ENCODE data around the gene MAML2. TPM values are rescaled to one million over a fixed set of nuclear protein-coding genes. Genes with fewer than 3 reads are reported as not detected.

Gene MAML2
- polyA plus RNA-seq, 3 donors: 0.57 to 7.6 (median 1.2) TPM

- Histone ChIP-seq H3K9me3 (replicated peaks in 1 of 2; ENCODE audit: control insufficient read depth in 1 of 2, insufficient read depth in 1 of 2, low read length in 2 of 2) (no peaks in the 10 kb centered on the region), H3K79me2 (ENCODE audit: insufficient read depth, low read length) (no peaks in the 10 kb centered on the region), H3K27me3 (ENCODE audit: control insufficient read depth in 2 of 2, insufficient read depth in 2 of 2, low read length in 2 of 2) (no peaks in the 10 kb centered on the region), H4K20me1 (ENCODE audit: insufficient read depth, low read length) (peaks cover 9% of the 10 kb centered on the region), H3K27ac (ENCODE audit: low read depth in 1 of 2, low read length in 2 of 2) (no peak overlapping the region), H3K4me3 (replicated peaks in 1 of 3; ENCODE audit: low read depth in 2 of 3, low read length in 3 of 3) (no peak overlapping the region), H3K9ac (ENCODE audit: insufficient read depth, low read length, poor library complexity, severe bottlenecking) (no peak overlapping the region), H3K4me2 (replicated peaks; ENCODE audit: extremely low read depth, low read length, poor library complexity, severe bottlenecking) (no peak overlapping the region), H2AFZ (ENCODE audit: insufficient read depth, low read depth, low read length, poor library complexity, severe bottlenecking) (no peak overlapping the region), H3K36me3 (replicated peaks in 1 of 2; ENCODE audit: control insufficient read depth in 1 of 2, insufficient read depth in 2 of 2, low read length in 2 of 2) (no peaks in the 10 kb centered on the region), H3K4me1 (ENCODE audit: control insufficient read depth in 1 of 2, insufficient read depth in 2 of 2, low read length in 2 of 2) (no peaks in the 10 kb centered on the region)
- H3K4me3 Mint-ChIP-seq: no peak overlapping the region
- H3K36me3 Mint-ChIP-seq: peaks cover 3 to 4% of the 10 kb centered on the region in 2 donors
- peaks cover 0 to 1% (median 0%) of the 10 kb centered on the region in 7 donors for H3K9me3 Mint-ChIP-seq
- peaks cover 7% of the 10 kb centered on the region for H3K4me1 Mint-ChIP-seq
- intact Hi-C loops (cut with micrococcal nuclease): no loop called here
- 98% methylated on average over 5 of the region's 7 CpGs for WGBS (ENCODE audit: insufficient coverage)
- no peak overlapping the region for H3K27ac Mint-ChIP-seq
- no peak for DNase-seq
- H3K27me3 Mint-ChIP-seq (ENCODE audit: low read depth in 3 of 3): no peaks in the 10 kb centered on the region
- TF ChIP-seq, protein P1, sequence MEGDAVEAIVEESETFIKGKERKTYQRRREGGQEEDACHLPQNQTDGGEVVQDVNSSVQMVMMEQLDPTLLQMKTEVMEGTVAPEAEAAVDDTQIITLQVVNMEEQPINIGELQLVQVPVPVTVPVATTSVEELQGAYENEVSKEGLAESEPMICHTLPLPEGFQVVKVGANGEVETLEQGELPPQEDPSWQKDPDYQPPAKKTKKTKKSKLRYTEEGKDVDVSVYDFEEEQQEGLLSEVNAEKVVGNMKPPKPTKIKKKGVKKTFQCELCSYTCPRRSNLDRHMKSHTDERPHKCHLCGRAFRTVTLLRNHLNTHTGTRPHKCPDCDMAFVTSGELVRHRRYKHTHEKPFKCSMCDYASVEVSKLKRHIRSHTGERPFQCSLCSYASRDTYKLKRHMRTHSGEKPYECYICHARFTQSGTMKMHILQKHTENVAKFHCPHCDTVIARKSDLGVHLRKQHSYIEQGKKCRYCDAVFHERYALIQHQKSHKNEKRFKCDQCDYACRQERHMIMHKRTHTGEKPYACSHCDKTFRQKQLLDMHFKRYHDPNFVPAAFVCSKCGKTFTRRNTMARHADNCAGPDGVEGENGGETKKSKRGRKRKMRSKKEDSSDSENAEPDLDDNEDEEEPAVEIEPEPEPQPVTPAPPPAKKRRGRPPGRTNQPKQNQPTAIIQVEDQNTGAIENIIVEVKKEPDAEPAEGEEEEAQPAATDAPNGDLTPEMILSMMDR (IDR thresholded peaks at IDR 0.05): no peak
Observed at GRCh38 chr11:96072592-96072991, 270.4 kb downstream of the MAML2 start.

DNA sequence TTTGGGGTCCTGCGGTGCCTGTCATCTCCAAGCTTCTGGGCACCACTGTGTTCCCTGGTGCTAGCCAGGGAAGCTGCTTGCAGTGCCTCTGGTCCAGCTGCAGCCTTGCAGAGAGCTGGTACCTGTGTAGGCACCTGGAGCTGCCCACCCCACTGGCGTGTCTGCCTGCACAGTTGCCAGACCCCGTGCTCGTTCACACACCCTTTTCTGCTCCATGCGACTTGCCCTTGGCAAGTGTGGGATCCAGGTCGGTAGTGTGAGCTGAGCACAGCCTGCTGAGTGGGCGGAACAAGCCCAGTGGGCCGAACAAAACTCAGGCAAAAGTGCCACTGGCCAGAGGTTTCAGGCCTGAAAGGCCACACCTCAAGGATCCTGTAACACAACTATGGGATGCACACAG lies 272.5 kb downstream of the MAML2 start:
- WGBS (ENCODE audit: insufficient coverage): 95% methylated on average over 8 of the region's 8 CpGs
- Mint-ChIP-seq H3K9me3 (peaks cover 0 to 2% (median 0%) of the 10 kb centered on the region in 7 donors), H3K4me1 (peaks cover 2% of the 10 kb centered on the region), H3K4me3 (no peak overlapping the region), H3K27me3 (ENCODE audit: low read depth in 3 of 3) (no peaks in the 10 kb centered on the region), H3K27ac (no peak overlapping the region), H3K36me3 (peaks cover 3 to 4% of the 10 kb centered on the region in 2 donors)
- Histone ChIP-seq H2AFZ (ENCODE audit: insufficient read depth, low read depth, low read length, poor library complexity, severe bottlenecking) (no peak overlapping the region), H3K9me3 (replicated peaks in 1 of 2; ENCODE audit: control insufficient read depth in 1 of 2, insufficient read depth in 1 of 2, low read length in 2 of 2) (no peaks in the 10 kb centered on the region), H3K27ac (ENCODE audit: low read depth in 1 of 2, low read length in 2 of 2) (no peak overlapping the region), H3K9ac (ENCODE audit: insufficient read depth, low read length, poor library complexity, severe bottlenecking) (no peak overlapping the region), H3K4me3 (replicated peaks in 1 of 3; ENCODE audit: low read depth in 2 of 3, low read length in 3 of 3) (no peak overlapping the region), H3K79me2 (ENCODE audit: insufficient read depth, low read length) (no peaks in the 10 kb centered on the region), H4K20me1 (ENCODE audit: insufficient read depth, low read length) (peaks cover 10% of the 10 kb centered on the region), H3K4me2 (replicated peaks; ENCODE audit: extremely low read depth, low read length, poor library complexity, severe bottlenecking) (no peak overlapping the region), H3K27me3 (ENCODE audit: control insufficient read depth in 2 of 2, insufficient read depth in 2 of 2, low read length in 2 of 2) (no peaks in the 10 kb centered on the region), H3K4me1 (ENCODE audit: control insufficient read depth in 1 of 2, insufficient read depth in 2 of 2, low read length in 2 of 2) (no peaks in the 10 kb centered on the region), H3K36me3 (replicated peaks in 1 of 2; ENCODE audit: control insufficient read depth in 1 of 2, insufficient read depth in 2 of 2, low read length in 2 of 2) (no peaks in the 10 kb centered on the region)
- intact Hi-C loops (cut with micrococcal nuclease): no loop called here
- TF ChIP-seq, protein P1 (IDR thresholded peaks at IDR 0.05): no peak
- no peak for DNase-seq
